Measurements from ENCODE around the gene STOM. TPM values are rescaled to one million over a fixed set of nuclear protein-coding genes. Genes with fewer than 3 reads are reported as not detected.

Gene STOM
- total and polyA plus RNA-seq, 10 of the 15 experiments (the other 5 are each of a cell fraction or from before 2014, with no cell fraction given) = 6.7 to 47.4 (median 39.8) TPM

DNA sequence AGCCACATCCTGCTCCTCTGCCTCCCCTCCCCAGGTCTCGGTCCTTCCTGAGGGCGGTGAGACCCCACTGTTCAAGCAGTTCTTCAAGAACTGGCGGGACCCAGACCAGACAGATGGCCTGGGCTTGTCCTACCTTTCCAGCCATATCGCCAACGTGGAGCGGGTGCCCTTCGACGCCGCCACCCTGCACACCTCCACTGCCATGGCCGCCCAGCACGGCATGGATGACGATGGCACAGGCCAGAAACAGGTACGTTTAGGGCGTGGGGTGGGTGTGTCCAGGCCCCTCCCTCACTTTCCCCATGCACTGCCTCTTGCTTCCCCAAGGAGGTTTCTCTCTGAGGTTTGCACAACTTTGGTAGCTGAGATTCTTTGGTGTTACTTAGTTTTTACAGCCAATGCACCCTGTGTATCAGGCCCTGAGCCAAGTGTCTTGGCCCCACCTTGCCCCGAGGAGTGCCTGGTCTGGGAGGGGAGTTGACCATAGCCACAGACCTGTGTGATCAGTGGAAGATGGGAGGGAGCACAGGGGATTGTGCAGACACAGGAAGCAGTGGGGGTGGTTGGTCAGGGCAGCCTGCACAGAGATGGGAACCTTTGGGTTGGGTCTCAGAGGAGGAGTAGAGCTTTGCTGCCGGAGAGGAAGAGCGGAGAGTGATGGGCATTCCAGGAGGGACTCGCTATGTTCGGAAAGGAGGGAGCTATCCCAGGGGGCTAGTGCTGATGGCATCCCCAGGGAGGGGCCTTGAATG is 51.2 kb downstream of the STOM start:
- SMC1A ChIA-PET (ENCODE audit: uncharacterized antibody, unreplicated experiment) = interaction anchor here (1.0 to 9.5 kb wide), 14 partner anchors 9 to 108 kb away, joined by 3 to 147 read pairs (median 6); no protein-coding TSS in a partner anchor
- no peaks in the 10 kb centered on the region for H3K9me3 ChIP-seq (replicated peaks; ENCODE audit: control insufficient read depth, insufficient read depth, low read length)
- RAD21 ChIA-PET (ENCODE audit: unreplicated experiment) = interaction anchor here (1.4 to 6.0 kb wide), 8 partner anchors 31 to 105 kb away, joined by 3 to 106 read pairs (median 5); no protein-coding TSS in a partner anchor
- no peak overlapping the region for H3K4me2 ChIP-seq (ENCODE audit: control insufficient read depth, insufficient read depth)
- peaks cover 9% of the 10 kb centered on the region for H3K4me1 ChIP-seq (ENCODE audit: control insufficient read depth, insufficient read depth, low read length)
- H3K9ac ChIP-seq (ENCODE audit: control insufficient read depth, insufficient read depth, low read length) = no peak overlapping the region
- DNase-seq (ENCODE audit: low read depth, low spot score) (no peak), ATAC-seq (no peak), FAIRE-seq (no peak)
- POLR2A ChIA-PET = interaction anchor here (0.6 kb wide), 1 partner anchor 534 kb away, joined by 6 read pairs; no protein-coding TSS in a partner anchor
- no peaks in the 10 kb centered on the region for H3K79me2 ChIP-seq (ENCODE audit: control insufficient read depth, insufficient read depth, low read length)
- BruUV-seq (replicated peaks) = no TSS peak
- 68% methylated on average over 19 of the region's 19 CpGs for WGBS (ENCODE audit: insufficient coverage, insufficient replicate concordance, low lambda C conversion rate, missing lambda C conversion rate)
- no peak overlapping the region for H2AFZ ChIP-seq (ENCODE audit: control insufficient read depth, low read depth, low read length)
- CTCF ChIA-PET = interaction anchor here (0.9 to 10.7 kb wide), 26 partner anchors 13 to 332 kb away, joined by 3 to 318 read pairs (median 10); no protein-coding TSS in a partner anchor
- in situ Hi-C loops (cut with MboI) = loop anchor here (5.0 kb wide), 2 partner anchors 78 to 102 kb away; no protein-coding TSS in a partner anchor
- no peak overlapping the region for H3K4me3 ChIP-seq
- H4K20me1 ChIP-seq (ENCODE audit: control insufficient read depth, insufficient read depth) = no peaks in the 10 kb centered on the region
- no peaks in the 10 kb centered on the region for H3K27me3 ChIP-seq (replicated peaks in 1 of 2; ENCODE audit: control insufficient read depth in 2 of 2, insufficient read depth in 2 of 2, low read length in 1 of 2)
- no peaks in the 10 kb centered on the region; a peak in 1 of 4 replicates for H3K36me3 ChIP-seq (ENCODE audit: control insufficient read depth in 2 of 2, insufficient read depth in 2 of 2, low read length in 1 of 2)
- H3K27ac ChIP-seq (ENCODE audit: control insufficient read depth, insufficient read depth) = no peak overlapping the region
- TF ChIP-seq, protein P1, sequence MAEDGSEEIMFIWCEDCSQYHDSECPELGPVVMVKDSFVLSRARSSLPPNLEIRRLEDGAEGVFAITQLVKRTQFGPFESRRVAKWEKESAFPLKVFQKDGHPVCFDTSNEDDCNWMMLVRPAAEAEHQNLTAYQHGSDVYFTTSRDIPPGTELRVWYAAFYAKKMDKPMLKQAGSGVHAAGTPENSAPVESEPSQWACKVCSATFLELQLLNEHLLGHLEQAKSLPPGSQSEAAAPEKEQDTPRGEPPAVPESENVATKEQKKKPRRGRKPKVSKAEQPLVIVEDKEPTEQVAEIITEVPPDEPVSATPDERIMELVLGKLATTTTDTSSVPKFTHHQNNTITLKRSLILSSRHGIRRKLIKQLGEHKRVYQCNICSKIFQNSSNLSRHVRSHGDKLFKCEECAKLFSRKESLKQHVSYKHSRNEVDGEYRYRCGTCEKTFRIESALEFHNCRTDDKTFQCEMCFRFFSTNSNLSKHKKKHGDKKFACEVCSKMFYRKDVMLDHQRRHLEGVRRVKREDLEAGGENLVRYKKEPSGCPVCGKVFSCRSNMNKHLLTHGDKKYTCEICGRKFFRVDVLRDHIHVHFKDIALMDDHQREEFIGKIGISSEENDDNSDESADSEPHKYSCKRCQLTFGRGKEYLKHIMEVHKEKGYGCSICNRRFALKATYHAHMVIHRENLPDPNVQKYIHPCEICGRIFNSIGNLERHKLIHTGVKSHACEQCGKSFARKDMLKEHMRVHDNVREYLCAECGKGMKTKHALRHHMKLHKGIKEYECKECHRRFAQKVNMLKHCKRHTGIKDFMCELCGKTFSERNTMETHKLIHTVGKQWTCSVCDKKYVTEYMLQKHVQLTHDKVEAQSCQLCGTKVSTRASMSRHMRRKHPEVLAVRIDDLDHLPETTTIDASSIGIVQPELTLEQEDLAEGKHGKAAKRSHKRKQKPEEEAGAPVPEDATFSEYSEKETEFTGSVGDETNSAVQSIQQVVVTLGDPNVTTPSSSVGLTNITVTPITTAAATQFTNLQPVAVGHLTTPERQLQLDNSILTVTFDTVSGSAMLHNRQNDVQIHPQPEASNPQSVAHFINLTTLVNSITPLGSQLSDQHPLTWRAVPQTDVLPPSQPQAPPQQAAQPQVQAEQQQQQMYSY (CRISPR knock-in tag; IDR thresholded peaks at IDR 0.05) = no peak
- TF ChIP-seq EED (IDR thresholded peaks at IDR 0.05; ENCODE audit: low read depth) = no peak
- TF ChIP-seq POLR2A (IDR thresholded peaks at IDR 0.05; ENCODE audit: low read depth, low read length) = no peak
- intact Hi-C loops (cut with micrococcal nuclease; ENCODE audit: unreplicated experiment) = no loop called here

All from GM12878 (cell line).